Medulla oblongata (tissue), 1 donor: ENCODE data around the gene CDCA4.

Experiments used
- DNase-seq: peaks from one replicate; pipeline ENCODE4 v3.0.0-alpha.2; 2015; ENCODE audit errors: extremely low spot score

The CDCA4 gene

DNA sequence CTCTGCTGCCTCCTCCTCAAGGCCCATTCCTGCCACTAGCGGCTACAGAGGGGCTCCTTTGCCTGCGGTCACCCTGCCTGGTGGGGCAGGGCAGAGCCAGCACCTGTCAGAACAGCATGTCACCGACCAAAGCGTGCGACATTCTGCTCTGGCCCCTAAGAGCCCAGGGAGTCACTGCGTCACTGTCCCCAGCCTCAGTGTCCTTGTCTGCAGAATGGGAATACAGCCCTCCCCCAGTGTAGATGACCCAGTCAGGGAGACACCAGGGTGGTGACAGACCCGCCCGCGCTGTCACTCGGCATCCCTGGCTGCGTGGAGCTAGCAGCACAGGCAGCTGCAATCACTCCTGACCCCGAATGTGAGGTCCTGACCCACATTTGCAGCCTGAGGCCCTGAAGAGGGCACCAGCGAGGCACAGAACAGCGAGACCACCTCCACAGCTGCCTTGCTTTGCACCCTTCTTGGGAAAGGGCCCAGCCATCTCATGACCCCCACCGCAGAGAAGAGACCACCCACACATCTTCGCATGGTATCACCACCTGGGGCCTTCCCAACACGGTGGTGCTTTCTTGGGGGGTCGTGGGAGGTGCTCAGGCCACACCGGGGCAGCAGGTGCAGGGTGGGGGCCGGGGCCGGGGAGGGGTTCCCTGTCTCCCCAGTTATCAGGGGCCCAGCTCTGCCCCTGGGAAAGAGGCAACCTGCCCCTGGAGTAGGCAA is 45.2 kb downstream of the CDCA4 start:
- no peak for DNase-seq

DNA sequence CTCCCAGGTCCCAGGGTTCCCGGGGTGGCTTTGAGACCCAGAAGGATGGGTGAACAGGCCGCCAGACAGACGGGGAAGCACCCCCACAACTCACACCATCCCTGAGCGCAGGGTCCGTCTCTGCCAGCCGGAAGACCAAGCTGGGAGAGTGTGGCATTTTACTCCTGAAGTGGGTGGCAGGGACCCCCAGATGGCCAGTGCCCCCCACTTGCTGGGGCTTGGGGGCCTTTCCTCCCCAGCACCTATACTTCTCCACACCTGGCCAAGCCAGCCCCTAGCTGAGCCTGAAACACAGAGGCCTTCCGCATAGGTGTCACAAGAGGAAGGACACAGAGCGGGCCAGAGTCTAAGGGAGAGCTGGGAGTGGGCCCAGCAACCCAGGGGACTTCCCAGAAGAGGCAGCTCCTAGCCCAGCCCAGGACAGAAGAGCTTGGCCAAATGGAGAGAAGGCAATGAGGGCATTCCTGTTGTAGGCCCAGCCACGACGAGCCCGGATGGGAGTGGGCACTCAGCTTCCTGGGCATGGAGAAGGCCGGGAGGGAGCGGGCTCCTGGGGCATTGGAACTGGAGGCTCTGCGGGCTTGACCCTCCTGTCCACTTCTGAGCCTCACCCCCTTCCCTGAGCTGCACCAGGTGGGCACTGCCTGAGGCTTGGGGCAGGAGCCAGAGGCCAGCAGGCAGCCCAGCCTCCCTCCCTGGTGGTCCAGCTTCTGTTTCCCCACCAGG is 46.1 kb downstream of the CDCA4 start:
- no peak for DNase-seq

GRCh38 chr14:104974146-104974541 is 46.7 kb downstream of the CDCA4 start:
- DNase-seq, result no peak

- DNase-seq, result no peak
Observed at GRCh38 chr14:104973385-104974145, 47.3 kb downstream of the CDCA4 start.

DNA sequence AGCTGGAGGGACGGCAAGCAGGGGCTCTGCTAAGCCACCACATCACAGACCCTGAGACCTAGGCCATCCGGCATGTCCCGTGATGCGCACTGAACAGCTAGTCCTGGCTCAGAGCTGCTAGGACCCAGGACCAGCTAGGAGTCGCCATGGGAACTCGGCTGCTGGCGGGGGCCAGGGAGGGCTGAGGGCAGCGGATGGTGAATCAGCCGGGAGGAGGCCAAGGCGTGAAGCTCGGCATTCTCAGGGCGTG is 47.8 kb downstream of the CDCA4 start:
- DNase-seq, result peak; percentile 53

- no peak for DNase-seq
Observed at GRCh38 chr14:104972301-104973134, 48.4 kb downstream of the CDCA4 start.

- DNase-seq, result no peak
Observed at GRCh38 chr14:104971447-104972240, 49.2 kb downstream of the CDCA4 start.

DNA sequence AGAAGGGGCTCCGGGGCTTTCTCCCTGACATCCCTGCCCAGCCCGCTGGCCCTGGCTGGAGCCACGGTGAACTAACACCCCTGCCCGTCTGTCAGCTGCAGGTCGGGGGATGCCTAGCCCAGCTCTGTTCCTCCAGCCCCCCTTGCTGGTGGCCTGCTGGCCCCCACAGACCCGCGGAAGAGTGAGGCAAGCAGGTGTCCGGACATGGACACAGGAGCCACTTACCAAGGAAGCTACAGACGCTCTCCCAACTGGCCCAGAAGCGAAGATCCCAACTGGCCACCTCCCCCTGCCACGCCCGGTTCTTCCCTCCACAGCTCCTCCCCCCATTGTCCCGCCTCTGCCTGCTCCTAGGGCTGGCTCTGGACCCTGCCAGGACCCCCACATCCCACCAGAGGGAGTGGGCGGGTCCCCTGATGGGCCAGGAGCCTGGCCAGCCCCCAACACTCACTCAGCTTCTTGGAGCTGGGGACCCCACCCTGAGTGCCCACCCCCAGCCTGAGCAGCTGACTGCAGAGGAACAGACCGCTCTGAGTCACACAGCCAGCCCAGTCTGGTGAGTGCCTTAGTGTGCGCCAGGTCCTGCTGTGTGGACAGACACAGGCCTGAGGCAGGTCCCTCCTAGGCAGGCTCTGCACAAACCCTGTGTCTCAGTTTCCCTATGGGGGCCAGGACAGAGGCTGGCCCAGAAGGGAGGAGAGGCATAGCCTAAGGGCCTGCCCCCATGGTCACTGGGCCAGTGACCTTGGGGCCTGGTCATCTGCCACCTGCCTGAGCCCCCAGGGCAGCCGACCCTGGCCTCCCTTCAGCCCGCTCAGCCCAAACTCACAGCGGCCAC is 50.4 kb downstream of the CDCA4 start:
- no peak for DNase-seq

DNA sequence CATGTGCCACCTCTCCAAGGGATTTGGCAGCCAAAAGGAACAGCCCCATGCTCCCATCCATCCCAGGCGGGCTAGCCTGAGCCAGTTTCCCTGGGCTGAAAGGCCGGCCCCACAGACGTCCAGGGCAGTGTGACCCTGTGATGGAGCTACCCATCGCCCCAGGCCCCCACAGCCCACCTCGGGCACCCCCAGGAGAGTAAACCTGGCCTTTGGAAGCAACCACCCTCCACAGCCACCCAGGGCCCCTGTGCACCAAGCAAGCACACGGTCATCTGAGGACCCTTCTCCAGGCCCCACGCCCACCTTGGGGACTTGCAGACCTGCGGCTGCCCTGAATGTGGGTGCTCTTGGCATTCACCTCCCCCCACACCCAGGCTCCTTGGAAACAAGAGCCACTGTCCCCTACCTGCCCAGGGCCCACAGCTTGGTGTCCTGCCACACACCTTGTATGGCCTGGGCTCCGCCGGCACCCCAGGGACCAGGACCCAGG is 51.1 kb downstream of the CDCA4 start:
- no peak for DNase-seq

DNA sequence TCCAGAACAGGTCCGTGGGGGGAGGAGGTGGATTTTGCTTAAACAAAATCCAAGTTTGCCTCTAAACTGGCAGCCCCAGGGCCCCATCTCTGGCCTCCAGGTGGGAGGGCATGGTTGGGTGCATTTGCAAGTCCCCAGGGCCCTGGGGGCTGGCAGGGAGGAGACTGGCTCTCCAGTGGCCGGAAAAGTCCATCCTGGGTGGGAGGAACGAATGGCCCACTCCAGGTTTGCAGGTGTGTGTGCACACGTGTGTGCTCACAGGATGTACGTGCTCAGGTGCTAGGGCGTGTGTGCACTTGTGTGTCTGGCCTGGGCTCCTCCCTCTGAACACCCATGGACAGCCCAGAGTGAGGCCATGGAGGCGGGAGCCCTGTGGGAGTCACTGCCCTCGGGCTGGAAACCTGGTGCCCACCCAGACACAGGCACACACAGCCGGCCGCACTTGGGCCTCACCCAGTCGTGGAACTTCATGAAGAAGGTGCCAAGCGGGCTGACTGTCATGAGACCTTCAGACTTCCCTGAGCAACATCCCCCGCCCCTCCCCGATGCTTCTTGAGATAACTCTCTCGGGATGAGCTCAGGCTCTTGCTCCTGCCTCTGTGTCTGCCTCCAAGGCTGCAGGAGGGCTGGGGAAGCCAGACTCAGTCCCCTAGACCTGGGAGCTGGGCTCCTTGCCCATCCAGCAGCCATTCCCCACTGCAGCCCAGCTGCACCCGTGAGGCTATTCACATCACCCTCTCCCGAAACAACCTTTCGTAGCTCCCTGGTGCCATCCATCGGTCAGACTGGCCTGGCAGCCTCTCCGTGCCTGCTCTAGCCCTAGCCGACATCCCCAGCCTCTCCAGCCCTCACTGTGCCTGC is 52.1 kb downstream of the CDCA4 start:
- no peak for DNase-seq

DNA sequence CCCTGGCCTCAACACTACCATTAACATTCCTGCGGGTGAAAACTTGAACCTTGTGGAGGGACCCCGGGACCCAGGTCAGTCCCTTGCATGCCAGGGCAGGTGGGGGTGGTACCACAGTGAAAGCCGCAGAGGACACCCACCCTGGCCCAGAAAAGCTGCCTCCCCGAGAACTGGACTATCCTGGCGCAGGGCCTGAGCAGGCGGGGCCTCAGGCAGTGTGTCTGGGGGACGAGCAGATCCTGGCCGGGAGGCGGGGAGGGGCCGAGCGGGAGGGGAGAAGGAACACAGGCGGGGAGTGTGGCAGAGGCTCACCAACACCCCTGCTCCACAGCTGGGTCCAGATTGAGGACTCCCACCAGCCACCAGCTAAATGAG is 52.7 kb downstream of the CDCA4 start:
- DNase-seq, result no peak

- DNase-seq, result no peak
Observed at GRCh38 chr14:104967386-104968152, 53.3 kb downstream of the CDCA4 start.

DNA sequence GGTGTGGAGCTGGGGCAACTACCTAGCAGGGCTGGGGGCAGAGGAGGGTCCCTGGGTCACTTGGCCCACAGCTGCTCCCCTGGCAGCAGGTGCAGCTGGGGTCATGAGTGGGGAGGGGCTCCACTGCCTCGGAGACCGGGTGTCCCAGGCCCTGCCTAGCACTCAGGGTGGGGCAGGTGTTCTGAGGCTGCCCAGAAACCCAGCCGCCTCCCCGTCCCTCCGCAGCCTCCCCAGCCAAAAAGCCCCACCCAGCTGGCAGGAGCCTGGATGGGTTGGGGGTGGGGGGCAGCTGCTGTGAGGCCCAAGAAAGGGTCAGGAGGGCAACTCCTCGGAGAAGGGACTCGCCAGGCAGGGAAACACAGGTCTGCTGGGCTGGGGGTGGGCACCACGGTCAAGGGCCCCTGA is 53.9 kb downstream of the CDCA4 start:
- no peak for DNase-seq

DNA sequence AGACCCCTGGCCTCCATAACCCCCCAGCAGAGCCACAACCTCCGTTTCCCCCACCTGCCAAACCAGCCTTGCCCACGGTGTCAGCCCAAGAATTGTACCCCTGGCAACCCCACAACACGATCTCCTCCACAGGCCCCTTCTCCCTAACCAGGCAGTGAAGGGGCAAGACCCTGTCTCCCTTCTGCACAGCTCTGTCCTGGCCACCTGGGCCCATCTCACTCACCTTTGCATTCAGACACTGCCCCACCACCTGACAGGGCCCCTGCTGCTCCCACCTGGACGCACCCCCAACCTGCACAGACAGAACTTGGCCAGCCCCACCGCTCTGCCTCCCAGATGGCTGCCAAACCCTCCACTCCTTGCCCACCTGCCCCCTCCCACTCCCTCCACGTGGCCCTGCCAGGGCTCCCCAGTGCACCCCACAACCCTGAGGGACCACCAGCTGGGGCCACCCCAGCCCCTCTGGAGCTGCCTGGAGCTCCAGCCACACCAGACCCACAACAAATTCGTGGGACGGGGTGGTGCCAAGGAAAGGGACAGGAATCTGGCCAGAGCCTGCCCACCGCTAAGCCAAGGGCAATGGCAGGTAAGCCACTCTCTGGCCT is 54.5 kb downstream of the CDCA4 start:
- no peak for DNase-seq

DNA sequence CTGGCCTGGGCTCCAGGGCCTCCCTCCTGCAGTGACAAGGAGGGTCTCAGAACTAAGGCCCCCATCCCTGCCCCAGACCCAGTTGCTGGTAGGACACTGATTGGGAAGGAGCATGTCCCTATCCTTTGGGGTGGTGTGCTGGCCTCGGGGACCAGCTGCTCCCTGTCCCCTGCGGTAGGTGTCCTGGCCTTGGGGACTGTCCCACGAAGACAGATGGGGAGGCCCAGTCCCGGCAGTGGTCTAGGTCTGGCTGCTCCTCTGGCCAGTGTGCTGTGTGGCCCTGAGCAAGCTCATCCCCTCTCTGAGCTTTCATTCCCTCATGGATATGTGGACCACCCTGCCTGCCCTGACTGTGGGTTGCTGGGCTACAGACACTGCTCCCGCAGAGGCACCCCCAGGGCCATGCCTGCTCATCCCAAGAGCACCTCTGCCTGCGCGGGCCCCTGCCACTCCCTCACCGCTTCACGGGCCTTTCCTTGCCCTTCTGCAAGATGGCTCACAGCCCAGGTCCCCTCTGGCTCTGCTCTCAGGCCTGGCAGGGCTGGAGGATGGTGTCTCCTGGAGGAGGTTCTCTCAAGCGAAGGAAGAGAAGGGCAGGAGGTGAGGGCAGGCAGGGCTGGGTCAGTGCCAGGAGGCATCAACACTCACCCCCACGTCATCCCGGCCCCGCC is 55.2 kb downstream of the CDCA4 start:
- DNase-seq, result no peak

- no peak for DNase-seq
Observed at GRCh38 chr14:104964546-104964945, 56.3 kb downstream of the CDCA4 start.
